Mucosa of descending colon (tissue), 3 donors: Measurements from ENCODE around the gene LRAT. TPM values are rescaled to one million over a fixed set of nuclear protein-coding genes. Genes with fewer than 3 reads are reported as not detected.

ENCODE experiments used
- ATAC-seq: fragments of 200-7000 bp; cut with Tn5 transposase; one replicate; pipeline ENCODE4 v1.9.1; 2020; ENCODE audit warnings: mild to moderate bottlenecking, moderate library complexity
- DNase-seq, 3 donors: peaks; one replicate each; pipeline ENCODE4 v3.0.0-alpha.2; 2020
- H3K36me3 ChIP-seq: fragments of 200-600 bp; one replicate; pipeline ENCODE4 v1.8.0; 2021; ENCODE audit warnings: low read depth, mild to moderate bottlenecking
- H3K4me1 ChIP-seq: fragments of 200-600 bp; one replicate; pipeline ENCODE4 v1.8.0; 2021; ENCODE audit warnings: low read depth, mild to moderate bottlenecking
- H3K4me3 ChIP-seq: fragments of 200-600 bp; one replicate; pipeline ENCODE4 v1.8.0; 2021; ENCODE audit warnings: mild to moderate bottlenecking
- H3K9me3 ChIP-seq: fragments of 200-600 bp; one replicate; pipeline ENCODE4 v1.8.0; 2021; ENCODE audit warnings: mild to moderate bottlenecking
- CTCF ChIP-seq: fragments of 200-600 bp; IDR thresholded peaks from one replicate; pipeline ENCODE4 v1.8.0; 2022; ENCODE audit warnings: antibody characterized with exemption, mild to moderate bottlenecking
- intact Hi-C, 2 donors: fragments of 100-400 bp; cut with DNase I in 1 of 2; cut with micrococcal nuclease in 1 of 2; formaldehyde crosslinking; loops; one replicate each; pipeline versions ENCODE4 v1.11.0 to v1.11.1; 2022; cut with DNase I, micrococcal nuclease
- total RNA-seq, 3 donors: library from RNA; stranded (reverse); fragmentation: NEBNext Ultra II Directional in 2 of 3; extraction: Animal tissue kit (Norgen Biotek cat#: 25700) in 2 of 3; gene quantifications; one replicate each; pipeline versions ENCODE4 v1.2.1 to v1.2.4, GENCODE V29; 2021 to 2023
- donor health status: DM: no; HTN: no; CAD: no; lungs with moderate emphysema.
- donor health status: DM: no; HTN: no; CAD: no.
- donor health status: DM: no; HTN: yes; CAD: no.

Gene LRAT
- total RNA-seq, 3 donors from 2014 or later, result 0.14 to 3.2 (median 0.17) TPM

GRCh38 chr4:154731756-154732155 is 12.0 kb upstream of the LRAT start:
- DNase-seq, result no peak
- no peak for ATAC-seq
- no peaks in the 10 kb centered on the region for H3K9me3 ChIP-seq
- no peak for TF ChIP-seq CTCF
- intact Hi-C loops, result no loop called here
- H3K36me3 ChIP-seq, result no peaks in the 10 kb centered on the region
- no peak overlapping the region for H3K4me3 ChIP-seq
- H3K4me1 ChIP-seq, result no peaks in the 10 kb centered on the region

- no peak for DNase-seq
- Histone ChIP-seq H3K36me3 (no peaks in the 10 kb centered on the region), H3K4me1 (no peaks in the 10 kb centered on the region), H3K4me3 (no peak overlapping the region), H3K9me3 (no peaks in the 10 kb centered on the region)
- no peak for TF ChIP-seq CTCF
- no peak for ATAC-seq
- intact Hi-C loops, result no loop called here
Measured at GRCh38 chr4:154732669-154733068, 11.1 kb upstream of the LRAT start.

GRCh38 chr4:154736770-154737169 is 7.0 kb upstream of the LRAT start:
- no peak for ATAC-seq
- no peaks in the 10 kb centered on the region for H3K9me3 ChIP-seq
- no peak for TF ChIP-seq CTCF
- intact Hi-C loops, result no loop called here
- H3K4me1 ChIP-seq, result no peaks in the 10 kb centered on the region
- DNase-seq, result no peak
- H3K4me3 ChIP-seq, result no peak overlapping the region
- no peaks in the 10 kb centered on the region for H3K36me3 ChIP-seq

GRCh38 chr4:154738426-154738825 is 5.4 kb upstream of the LRAT start:
- no peaks in the 10 kb centered on the region for H3K9me3 ChIP-seq
- H3K4me1 ChIP-seq, result peaks cover 8% of the 10 kb centered on the region
- H3K36me3 ChIP-seq, result no peaks in the 10 kb centered on the region
- ATAC-seq (no peak), DNase-seq (no peak)
- TF ChIP-seq CTCF, result no peak
- no peak overlapping the region for H3K4me3 ChIP-seq
- intact Hi-C loops, result no loop called here

- Histone ChIP-seq H3K4me1 (peaks cover 9% of the 10 kb centered on the region), H3K9me3 (no peaks in the 10 kb centered on the region), H3K4me3 (no peak overlapping the region), H3K36me3 (no peaks in the 10 kb centered on the region)
- TF ChIP-seq CTCF, result no peak
- ATAC-seq, result no peak
- no peak for DNase-seq
- intact Hi-C loops, result no loop called here
Measured at GRCh38 chr4:154739111-154739510, 4.7 kb upstream of the LRAT start.

- ATAC-seq (no peak), DNase-seq (no peak)
- no peak overlapping the region for H3K4me3 ChIP-seq
- no peaks in the 10 kb centered on the region for H3K36me3 ChIP-seq
- intact Hi-C loops, result no loop called here
- H3K9me3 ChIP-seq, result no peaks in the 10 kb centered on the region
- peaks cover 12% of the 10 kb centered on the region for H3K4me1 ChIP-seq
- no peak for TF ChIP-seq CTCF
Measured at GRCh38 chr4:154740462-154740861, 3.3 kb upstream of the LRAT start.
